ENCODE measurements around the gene EVX2.

The EVX2 gene

DNA sequence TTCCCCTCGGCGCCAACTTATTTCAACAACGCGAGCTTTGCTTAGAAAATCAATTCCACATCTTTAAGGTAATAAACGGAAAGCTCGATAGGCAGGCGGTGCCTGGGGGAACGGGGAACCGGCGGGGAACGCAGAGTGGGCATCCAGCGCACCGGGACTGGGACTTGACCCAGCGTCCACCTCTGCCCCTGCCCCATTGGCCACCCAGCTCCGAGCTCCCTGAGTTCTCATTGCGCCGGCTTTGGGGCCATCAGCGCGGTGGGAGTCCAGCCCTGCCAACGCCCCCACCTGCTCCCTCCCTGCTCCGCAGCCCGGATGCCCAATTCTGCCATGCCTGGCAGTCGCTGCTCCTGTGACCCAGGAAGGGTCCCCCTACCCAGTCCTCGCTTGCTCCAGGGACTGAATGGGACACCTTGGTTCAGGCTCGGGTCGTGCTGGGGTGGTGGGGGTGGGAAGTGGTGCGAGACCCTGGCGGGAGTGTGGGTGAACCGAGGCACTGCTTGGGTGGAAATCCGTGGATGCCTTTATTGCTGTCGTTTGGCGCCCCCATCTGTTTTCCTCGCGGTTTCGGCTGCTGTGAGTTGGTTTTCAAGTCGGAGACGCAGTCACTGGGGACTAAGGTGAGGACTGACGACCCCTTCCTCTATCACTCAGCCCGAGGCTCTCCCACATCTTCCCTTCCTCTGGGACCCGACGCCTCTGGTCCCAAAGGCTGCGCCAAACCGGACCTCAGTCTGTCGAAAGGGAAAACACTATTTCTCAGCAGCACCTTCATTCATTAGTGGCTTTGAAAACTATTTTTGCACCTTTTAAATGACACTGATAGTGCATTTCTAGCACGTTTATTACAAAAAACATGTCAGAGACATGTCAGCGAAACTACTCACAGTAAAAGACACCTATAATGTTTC is 2.4 kb upstream of the EVX2 start:
- CTCF ChIA-PET, result interaction anchor here (1.0 kb wide), 2 partner anchors 8 to 11 kb away, joined by 3 to 5 read pairs; no protein-coding TSS in a partner anchor
- TF ChIP-seq BHLHE40 (IDR thresholded peaks at IDR 0.05; ENCODE audit: borderline replicate concordance), result no peak
- no peak for TF ChIP-seq TARDBP (IDR thresholded peaks at IDR 0.05)
- TF ChIP-seq, protein P1, sequence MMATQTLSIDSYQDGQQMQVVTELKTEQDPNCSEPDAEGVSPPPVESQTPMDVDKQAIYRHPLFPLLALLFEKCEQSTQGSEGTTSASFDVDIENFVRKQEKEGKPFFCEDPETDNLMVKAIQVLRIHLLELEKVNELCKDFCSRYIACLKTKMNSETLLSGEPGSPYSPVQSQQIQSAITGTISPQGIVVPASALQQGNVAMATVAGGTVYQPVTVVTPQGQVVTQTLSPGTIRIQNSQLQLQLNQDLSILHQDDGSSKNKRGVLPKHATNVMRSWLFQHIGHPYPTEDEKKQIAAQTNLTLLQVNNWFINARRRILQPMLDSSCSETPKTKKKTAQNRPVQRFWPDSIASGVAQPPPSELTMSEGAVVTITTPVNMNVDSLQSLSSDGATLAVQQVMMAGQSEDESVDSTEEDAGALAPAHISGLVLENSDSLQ (IDR thresholded peaks at IDR 0.05), result no peak
- no peak for TF ChIP-seq LEF1 (IDR thresholded peaks at IDR 0.05; ENCODE audit: borderline replicate concordance)
- no peak for TF ChIP-seq FOXA1 (IDR thresholded peaks at IDR 0.05)
- TF ChIP-seq FOXM1 (IDR thresholded peaks at IDR 0.05; ENCODE audit: borderline replicate concordance), result no peak
- no peak for TF ChIP-seq ZNF384 (IDR thresholded peaks at IDR 0.05)
- TF ChIP-seq SUZ12 (IDR thresholded peaks at IDR 0.05), result no peak
- TF ChIP-seq NFRKB (IDR thresholded peaks at IDR 0.05), result no peak
- TF ChIP-seq SP1 (IDR thresholded peaks at IDR 0.05), result no peak
- TF ChIP-seq L3MBTL2 (conservative IDR thresholded peaks at IDR 0.05), result no peak
- TF ChIP-seq FOXK2 (IDR thresholded peaks at IDR 0.05), result no peak
- no peak for TF ChIP-seq ARNT (IDR thresholded peaks at IDR 0.05)
- POLR2A ChIA-PET, result no interaction called here
- no peak for DNase-seq (ENCODE audit: extremely low spot score)

DNA sequence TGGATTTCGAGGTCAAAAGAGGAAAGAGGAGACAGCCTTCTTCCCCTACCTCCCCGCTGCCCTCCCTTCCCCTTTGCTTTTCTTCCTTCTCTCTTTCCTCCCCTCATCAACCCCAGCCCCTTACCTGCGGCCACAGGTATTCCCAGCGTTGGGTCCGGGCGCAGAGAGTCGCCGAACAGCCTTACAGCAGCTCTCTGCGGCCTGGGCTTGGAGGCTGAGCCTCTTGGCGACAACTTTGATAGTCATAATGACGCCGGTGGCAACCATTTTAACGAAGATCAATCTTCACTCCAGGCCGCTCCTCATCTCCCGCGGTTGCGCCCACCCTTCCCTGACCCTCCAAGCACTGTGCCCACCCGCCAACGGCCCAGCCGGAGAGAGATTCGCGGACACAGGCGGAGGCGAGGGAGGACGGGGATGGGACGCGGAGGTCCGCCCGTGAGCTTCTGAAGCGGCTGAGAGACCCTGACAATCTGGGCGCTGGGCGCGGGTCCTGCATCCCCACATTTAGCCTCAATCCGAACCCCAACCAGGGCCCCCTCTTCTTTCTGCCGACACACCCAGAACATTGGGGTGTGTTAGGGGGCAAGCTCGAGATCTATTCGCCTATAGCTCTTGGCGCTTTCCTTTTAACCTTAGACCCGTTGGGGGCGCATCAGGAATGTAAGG is 1.5 kb upstream of the EVX2 start:
- CTCF ChIA-PET, result interaction anchor here (1.0 kb wide), 2 partner anchors 9 to 12 kb away, joined by 3 to 5 read pairs; no protein-coding TSS in a partner anchor
- TF ChIP-seq NFRKB (IDR thresholded peaks at IDR 0.05) (no peak), FOXM1 (IDR thresholded peaks at IDR 0.05; ENCODE audit: borderline replicate concordance) (no peak), HDGF (IDR thresholded peaks at IDR 0.05; ENCODE audit: borderline replicate concordance) (no peak), L3MBTL2 (conservative IDR thresholded peaks at IDR 0.05) (no peak), LEF1 (IDR thresholded peaks at IDR 0.05; ENCODE audit: borderline replicate concordance) (no peak), SP1 (IDR thresholded peaks at IDR 0.05) (no peak), FOXA1 (IDR thresholded peaks at IDR 0.05) (no peak), SUZ12 (IDR thresholded peaks at IDR 0.05) (no peak)
- DNase-seq (ENCODE audit: extremely low spot score), result no peak
- POLR2A ChIA-PET, result no interaction called here

DNA sequence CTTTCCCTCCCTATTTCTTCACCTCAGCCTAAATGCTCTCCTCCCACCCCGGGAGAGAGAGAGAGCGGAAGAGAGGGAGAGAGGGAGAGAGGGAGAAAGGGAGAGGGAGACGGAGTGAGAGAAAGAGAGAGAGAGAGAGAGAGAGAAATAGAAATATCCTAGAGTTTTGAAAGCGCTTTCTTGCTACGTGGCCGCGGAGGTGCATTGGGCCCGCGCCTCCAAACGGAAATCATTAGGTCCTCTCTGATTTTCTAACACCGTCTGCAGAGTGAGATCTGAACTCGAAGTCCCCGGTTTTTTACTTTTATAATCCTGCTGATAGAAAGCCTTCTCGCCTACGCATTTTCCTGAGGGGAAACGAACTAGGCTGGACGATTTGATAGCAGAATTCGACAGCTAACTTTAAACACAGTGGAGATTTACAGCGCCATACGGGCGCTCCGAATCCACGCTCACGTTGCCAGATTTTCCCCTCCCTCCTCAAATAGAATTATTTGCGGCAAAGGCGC is 903 bp upstream of the EVX2 start:
- TF ChIP-seq, protein P1 (IDR thresholded peaks at IDR 0.05), result no peak
- TF ChIP-seq FOXK2 (IDR thresholded peaks at IDR 0.05) (no peak), ARNT (IDR thresholded peaks at IDR 0.05) (no peak), FOXA1 (IDR thresholded peaks at IDR 0.05) (no peak), ZNF384 (IDR thresholded peaks at IDR 0.05) (no peak), L3MBTL2 (conservative IDR thresholded peaks at IDR 0.05) (no peak), BHLHE40 (IDR thresholded peaks at IDR 0.05; ENCODE audit: borderline replicate concordance) (no peak), CTBP1 (IDR thresholded peaks at IDR 0.05; ENCODE audit: borderline replicate concordance) (no peak), NFRKB (IDR thresholded peaks at IDR 0.05) (no peak), LEF1 (IDR thresholded peaks at IDR 0.05; ENCODE audit: borderline replicate concordance) (no peak), SP1 (IDR thresholded peaks at IDR 0.05) (no peak), TARDBP (IDR thresholded peaks at IDR 0.05) (no peak)
- ChIA-PET CTCF (interaction anchor here (1.0 kb wide), 1 partner anchor 13 kb away, joined by 5 read pairs; no protein-coding TSS in a partner anchor), POLR2A (no interaction called here)
- DNase-seq (ENCODE audit: extremely low spot score), result no peak

DNA sequence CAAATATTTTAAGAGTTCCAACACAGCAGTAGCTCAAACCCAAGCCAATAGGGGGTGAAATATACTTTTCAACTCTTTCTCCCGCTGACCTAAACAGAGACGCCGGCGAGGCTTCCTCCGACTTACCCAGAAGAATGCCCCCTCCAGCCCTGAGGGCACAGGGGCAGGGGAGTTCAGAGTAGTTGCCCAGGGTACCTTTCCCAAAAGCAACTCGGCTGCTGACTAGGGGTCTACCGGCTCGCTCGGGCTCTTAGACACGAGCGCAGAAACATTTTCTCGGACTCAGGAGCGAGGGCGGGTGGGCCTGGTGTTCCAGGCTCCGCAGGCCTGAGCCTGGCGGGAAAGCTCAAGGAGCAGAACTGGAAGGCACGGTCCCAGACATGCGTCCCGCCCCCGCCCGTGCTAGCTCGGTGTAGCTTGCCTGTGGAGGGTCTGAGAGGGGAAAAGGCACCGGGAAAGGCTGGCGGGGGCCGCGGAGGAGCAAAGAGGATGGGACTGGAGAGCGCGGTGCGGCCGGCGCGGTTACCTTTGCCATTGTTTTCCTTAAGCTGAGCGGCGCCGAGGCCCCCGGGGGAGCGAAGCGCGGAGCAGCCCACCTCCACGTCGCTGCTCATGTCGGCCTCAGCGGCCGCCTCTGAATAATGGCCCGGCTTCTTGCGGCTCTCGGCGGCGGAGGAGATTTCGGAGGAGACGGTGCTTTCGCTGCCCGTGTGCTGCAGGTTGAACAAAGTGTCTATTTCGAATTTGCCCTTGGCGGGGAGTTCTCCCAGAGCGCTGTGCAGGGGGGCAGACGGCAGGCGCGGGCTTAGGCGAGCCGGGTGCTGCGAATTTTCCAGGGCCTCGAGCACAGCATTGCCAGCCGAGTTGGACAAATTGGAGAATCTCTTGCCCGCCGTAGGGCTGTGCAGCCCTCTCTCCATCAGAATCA is 674 bp downstream of the EVX2 start:
- CTCF ChIA-PET, result no interaction called here
- TF ChIP-seq, protein P1 (IDR thresholded peaks at IDR 0.05), result no peak
- TF ChIP-seq CTBP1 (IDR thresholded peaks at IDR 0.05; ENCODE audit: borderline replicate concordance) (no peak), TARDBP (IDR thresholded peaks at IDR 0.05) (no peak), HDGF (IDR thresholded peaks at IDR 0.05; ENCODE audit: borderline replicate concordance) (no peak), NFRKB (IDR thresholded peaks at IDR 0.05) (no peak), FOXA1 (IDR thresholded peaks at IDR 0.05) (no peak), FOXK2 (IDR thresholded peaks at IDR 0.05) (no peak), BHLHE40 (IDR thresholded peaks at IDR 0.05; ENCODE audit: borderline replicate concordance) (no peak), ELF4 (IDR thresholded peaks at IDR 0.05) (no peak), SUZ12 (IDR thresholded peaks at IDR 0.05) (no peak), SP1 (IDR thresholded peaks at IDR 0.05) (no peak), L3MBTL2 (conservative IDR thresholded peaks at IDR 0.05) (no peak), ZNF384 (IDR thresholded peaks at IDR 0.05) (no peak), ARNT (IDR thresholded peaks at IDR 0.05) (no peak), FOXM1 (IDR thresholded peaks at IDR 0.05; ENCODE audit: borderline replicate concordance) (no peak), LEF1 (IDR thresholded peaks at IDR 0.05; ENCODE audit: borderline replicate concordance) (no peak)
- POLR2A ChIA-PET, result no interaction called here
- no peak for DNase-seq (ENCODE audit: extremely low spot score)

DNA sequence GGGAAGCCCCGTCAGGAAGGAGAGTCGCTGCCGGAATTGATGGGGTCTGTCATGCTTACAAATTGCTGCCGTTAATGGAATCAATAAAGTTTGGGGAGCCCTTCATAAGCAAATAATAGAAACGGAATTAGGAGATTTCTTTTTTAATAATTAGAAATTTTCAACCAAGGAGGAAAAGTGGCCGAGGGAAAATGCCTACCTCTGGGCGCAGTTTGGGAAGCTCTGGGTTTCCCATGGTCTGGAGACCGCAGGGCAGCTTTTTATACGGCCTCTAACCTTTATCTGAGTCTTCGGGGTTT is 1.3 kb downstream of the EVX2 start:
- ChIA-PET CTCF (no interaction called here), POLR2A (no interaction called here)
- no peak for TF ChIP-seq FOXM1 (IDR thresholded peaks at IDR 0.05; ENCODE audit: borderline replicate concordance)
- TF ChIP-seq ARNT (IDR thresholded peaks at IDR 0.05), result no peak
- TF ChIP-seq SP1 (IDR thresholded peaks at IDR 0.05), result no peak
- TF ChIP-seq, protein P1 (IDR thresholded peaks at IDR 0.05), result no peak
- no peak for TF ChIP-seq HDGF (IDR thresholded peaks at IDR 0.05; ENCODE audit: borderline replicate concordance)
- TF ChIP-seq CTBP1 (IDR thresholded peaks at IDR 0.05; ENCODE audit: borderline replicate concordance), result no peak
- TF ChIP-seq L3MBTL2 (conservative IDR thresholded peaks at IDR 0.05), result no peak
- TF ChIP-seq NFRKB (IDR thresholded peaks at IDR 0.05), result no peak
- TF ChIP-seq TARDBP (IDR thresholded peaks at IDR 0.05), result no peak
- TF ChIP-seq SUZ12 (IDR thresholded peaks at IDR 0.05), result no peak
- TF ChIP-seq ZNF384 (IDR thresholded peaks at IDR 0.05), result no peak
- TF ChIP-seq LEF1 (IDR thresholded peaks at IDR 0.05; ENCODE audit: borderline replicate concordance), result no peak
- DNase-seq (ENCODE audit: extremely low spot score), result no peak

Measured in HEK293T (cell line).